ENCODE data around the gene ZNF667.

Gene ZNF667

DNA sequence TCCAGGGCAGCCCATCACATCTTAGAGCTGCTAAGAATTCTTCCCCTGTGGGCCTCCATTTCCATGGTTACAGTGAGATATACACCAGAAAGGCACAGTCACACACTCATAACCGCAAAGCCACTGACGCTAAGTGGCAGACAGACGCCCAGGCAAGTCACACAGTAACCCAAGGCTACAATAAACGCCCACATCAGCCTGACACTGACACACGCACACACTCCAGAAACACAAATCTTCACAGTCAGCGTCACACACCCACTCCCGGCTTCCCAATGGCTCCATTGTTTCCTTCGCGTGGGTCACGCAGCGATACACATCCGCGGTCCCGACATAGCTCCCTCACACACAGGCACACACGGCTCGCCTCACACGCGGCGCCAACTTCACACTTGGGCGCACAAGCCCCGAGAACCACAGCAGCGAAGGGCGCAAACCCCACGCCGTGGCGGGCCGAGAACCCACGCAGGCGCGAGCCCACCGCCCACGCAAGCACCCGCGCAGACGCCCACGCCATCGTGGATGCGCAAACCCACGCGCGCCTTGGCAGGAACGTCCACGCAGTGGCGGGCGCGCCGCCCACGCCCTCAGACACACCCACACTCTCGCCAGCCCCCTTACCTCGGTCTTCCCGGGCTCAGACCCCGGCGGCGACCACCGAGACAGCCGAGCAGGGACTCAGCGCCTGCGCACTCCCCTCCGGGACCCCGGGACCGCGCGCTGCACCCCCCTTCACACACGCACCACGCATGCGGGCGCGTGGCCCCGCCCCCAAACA, at the start of gene ZNF667:
TSS of gene ZNF667 (minus strand) at position 695 of the 778 bp plus-strand sequence. CDS start 14,975 bp downstream, outside the sequence.
- Mint-ChIP-seq H3K36me3 (no peaks in the 10 kb centered on the region), H3K9me3 (peaks cover 31% of the 10 kb centered on the region), H3K4me1 (peaks cover 5% of the 10 kb centered on the region), H3K4me3 (peak within 1 kb of the TSS; percentile 52), H3K27ac (no peak within 1 kb of the TSS)
- no peak for DNase-seq (ENCODE audit: low spot score in 2 of 2)
- ATAC-seq, result peak; percentile 32

DNA sequence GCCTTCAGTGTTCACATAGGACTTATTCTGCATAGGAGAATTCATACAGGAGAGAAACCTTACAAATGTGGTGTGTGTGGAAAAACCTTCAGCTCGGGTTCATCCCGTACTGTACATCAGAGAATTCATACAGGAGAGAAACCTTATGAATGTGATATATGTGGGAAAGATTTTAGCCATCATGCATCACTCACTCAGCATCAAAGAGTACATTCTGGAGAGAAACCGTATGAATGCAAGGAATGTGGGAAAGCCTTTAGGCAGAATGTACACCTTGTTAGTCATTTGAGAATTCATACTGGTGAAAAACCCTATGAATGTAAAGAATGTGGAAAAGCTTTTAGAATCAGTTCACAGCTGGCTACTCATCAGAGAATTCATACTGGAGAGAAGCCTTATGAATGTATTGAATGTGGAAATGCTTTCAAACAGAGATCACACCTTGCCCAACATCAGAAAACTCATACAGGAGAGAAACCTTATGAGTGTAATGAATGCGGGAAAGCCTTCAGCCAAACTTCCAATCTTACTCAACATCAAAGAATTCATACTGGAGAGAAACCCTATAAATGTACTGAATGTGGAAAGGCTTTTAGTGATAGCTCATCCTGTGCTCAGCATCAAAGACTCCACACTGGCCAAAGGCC, 48.2 kb upstream of the ZNF667 start:
- ATAC-seq (no peak), DNase-seq (ENCODE audit: low spot score in 2 of 2) (no peak)

DNA sequence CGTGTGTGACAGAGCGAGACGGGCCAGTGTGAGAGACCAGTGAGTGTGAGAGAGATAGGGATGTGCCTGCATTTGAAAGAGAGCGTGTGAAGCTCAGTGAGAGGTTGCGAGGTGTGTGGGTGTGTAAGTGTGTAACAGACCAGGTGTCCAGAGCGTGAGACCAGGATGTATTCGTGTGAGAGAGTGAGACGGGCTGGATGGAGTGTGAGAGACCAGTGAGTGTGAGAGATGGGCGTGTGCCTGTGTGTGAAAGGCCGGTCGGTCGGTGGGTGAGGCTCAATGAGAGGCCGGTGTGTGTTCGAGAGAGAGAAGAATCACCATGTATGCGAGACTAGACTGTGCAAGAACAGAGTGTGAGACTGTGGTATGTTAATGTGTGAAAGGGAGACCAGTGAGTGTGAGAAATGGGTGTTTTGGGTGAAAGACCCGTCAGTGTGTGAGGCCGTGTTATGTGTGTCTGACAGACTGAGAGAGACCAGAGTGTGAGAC, 31.2 kb upstream of the ZNF667 start:
- Mint-ChIP-seq H3K27ac (no peak overlapping the region), H3K36me3 (no peaks in the 10 kb centered on the region), H3K4me1 (no peaks in the 10 kb centered on the region), H3K4me3 (no peak overlapping the region), H3K9me3 (peaks cover 12% of the 10 kb centered on the region)
- ATAC-seq (no peak), DNase-seq (ENCODE audit: low spot score in 2 of 2) (no peak)

More for the DNA sequence above, 48.2 kb upstream of the ZNF667 start:
- H3K4me1 Mint-ChIP-seq, result no peaks in the 10 kb centered on the region
- no peaks in the 10 kb centered on the region for H3K36me3 Mint-ChIP-seq
- no peak overlapping the region for H3K4me3 Mint-ChIP-seq
- no peak overlapping the region for H3K27ac Mint-ChIP-seq
- peaks cover 42% of the 10 kb centered on the region for H3K9me3 Mint-ChIP-seq

DNA sequence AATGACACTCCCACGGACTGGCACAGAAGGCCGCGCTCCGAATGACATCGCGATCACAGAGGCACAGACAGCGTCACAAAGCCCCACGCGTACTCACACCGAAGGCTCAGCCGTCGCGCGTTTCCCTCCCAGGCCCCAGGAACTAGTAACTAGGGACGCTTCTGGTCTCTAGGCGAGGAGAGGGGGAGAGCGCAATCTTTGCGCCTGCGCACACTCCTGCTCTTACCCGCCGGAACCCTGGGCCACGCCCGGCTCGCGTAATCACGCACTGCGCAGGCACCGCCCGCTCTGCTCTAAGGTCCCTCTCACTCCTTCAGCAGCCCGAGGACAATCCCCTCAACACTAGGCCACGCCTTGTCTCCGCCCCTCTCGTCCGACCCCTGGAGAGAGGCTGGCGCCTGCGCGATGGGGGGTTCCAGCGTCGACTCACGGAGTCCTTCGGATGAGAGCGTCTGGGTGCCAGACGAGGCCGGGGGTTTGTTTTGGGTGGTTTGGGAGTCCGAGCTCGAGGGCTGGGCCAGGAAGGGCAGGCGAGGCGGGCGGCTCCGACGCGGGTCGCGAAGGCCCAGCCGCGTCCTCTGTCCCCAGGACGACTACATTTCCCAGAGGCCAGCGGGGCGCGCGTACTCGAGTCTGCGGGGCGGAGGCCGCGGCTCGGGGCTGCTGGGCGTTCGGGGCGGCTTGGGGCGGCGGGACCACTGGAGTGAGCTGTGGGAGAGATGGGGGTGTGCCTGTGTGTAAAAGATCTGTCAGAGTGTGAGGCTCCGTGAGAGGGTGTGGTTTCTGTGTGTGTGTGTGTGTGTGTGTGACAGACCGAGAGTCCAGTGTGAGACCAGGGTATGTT, 30.5 kb upstream of the ZNF667 start, which contains the start of gene ZNF471:
TSS of gene ZNF471 (plus strand) at position 410 of the 844 bp plus-strand sequence. CDS start 3,717 bp downstream, outside the sequence.
- Mint-ChIP-seq H3K36me3 (no peaks in the 10 kb centered on the region), H3K9me3 (peaks cover 8% of the 10 kb centered on the region), H3K4me1 (no peaks in the 10 kb centered on the region), H3K4me3 (no peak within 1 kb of the TSS), H3K27ac (no peak within 1 kb of the TSS)
- peak; percentile 92 for ATAC-seq
- DNase-seq (ENCODE audit: low spot score in 2 of 2), result peak; percentile 3 to 48

DNA sequence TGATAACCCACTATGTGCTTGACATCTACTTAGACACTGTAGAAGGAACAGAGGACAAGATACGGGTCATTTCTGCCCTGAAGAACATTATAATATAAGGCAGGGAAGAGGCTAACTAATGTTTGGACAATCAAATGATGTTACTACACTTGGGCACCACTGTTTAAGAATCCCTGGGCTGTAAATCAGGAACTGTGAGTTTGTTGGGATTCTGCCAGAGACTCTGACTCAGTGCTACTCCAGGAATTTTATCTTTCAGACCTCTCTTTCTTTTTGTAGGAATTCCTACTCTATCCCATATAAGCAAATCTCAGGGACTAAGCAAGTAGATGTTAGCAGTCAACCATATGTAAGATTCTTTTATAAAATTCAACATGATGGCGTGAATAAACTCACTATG, 27.4 kb upstream of the ZNF667 start:
- no peaks in the 10 kb centered on the region for H3K36me3 Mint-ChIP-seq
- DNase-seq (ENCODE audit: low spot score in 2 of 2) (no peak), ATAC-seq (no peak)
- peaks cover 13% of the 10 kb centered on the region for H3K9me3 Mint-ChIP-seq
- H3K27ac Mint-ChIP-seq, result no peak overlapping the region
- no peak overlapping the region for H3K4me3 Mint-ChIP-seq
- H3K4me1 Mint-ChIP-seq, result no peaks in the 10 kb centered on the region

DNA sequence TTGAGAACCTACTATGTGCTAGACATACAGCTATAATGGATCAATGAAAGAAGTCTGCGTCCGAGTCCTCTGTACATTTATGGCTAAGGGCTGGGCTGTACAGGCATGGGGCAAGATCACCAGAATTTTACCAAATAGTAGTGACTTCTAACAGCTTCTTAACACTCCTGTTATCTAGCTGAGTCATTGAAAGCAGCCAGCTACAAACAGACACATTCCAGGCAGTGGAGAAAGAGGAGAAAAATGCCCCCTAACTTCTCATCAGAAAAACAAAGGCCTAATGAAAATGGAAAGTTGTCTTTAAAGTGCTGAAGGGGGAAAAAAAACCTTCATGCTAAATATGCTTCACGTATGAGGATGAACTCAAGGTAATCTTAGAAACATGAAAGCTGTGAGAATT, 14.3 kb upstream of the ZNF667 start:
- Mint-ChIP-seq H3K9me3 (peaks cover 24% of the 10 kb centered on the region), H3K4me1 (no peaks in the 10 kb centered on the region), H3K27ac (no peak overlapping the region), H3K4me3 (no peak overlapping the region), H3K36me3 (no peaks in the 10 kb centered on the region)
- ATAC-seq (no peak), DNase-seq (ENCODE audit: low spot score in 2 of 2) (no peak)

DNA sequence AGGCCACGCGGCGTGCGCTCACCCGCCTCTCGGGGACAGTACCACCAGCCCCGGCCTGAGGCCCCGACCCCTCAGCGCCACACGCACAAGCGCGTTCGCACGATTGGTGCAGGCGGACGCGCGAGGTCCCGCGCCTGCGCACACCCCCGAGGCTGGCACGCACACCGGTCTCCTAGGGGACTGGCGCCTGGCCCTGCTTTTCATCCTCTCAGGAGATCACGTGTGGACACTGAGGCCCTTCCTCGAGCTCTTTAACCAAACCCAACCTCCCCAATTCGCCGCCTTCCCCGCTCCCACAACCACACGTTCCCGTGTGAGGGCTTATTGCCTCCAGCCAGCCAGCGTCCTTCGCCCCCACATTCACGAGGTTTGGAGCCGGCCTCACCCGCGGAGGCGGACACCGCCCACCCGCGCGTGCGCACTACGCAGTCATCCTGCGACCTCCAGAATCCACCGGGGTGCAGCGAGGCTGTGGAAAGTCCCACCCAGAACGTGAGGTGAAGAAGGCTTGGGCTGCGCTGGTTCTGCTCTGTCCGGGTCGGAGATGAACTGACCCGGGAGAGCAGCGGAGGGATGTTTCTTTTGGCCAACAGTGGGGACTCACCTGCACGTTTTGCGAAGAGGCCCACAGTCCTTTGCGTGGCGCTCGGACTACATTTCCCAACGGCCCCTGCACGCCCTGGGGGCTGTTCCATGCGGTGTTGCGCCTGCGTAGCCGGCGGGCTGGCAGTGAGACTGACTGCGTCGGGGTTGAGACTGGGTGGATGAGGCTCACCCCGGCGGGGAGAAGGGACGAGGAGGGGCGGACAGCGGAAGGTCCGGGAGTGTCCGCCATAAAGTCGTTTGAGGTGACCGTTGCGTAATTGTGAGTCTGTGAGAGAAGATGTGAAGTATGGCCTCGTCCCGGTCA, 539 bp upstream of the ZNF667 start:
- H3K27ac Mint-ChIP-seq, result no peak overlapping the region
- peaks cover 26% of the 10 kb centered on the region for H3K9me3 Mint-ChIP-seq
- no peaks in the 10 kb centered on the region for H3K36me3 Mint-ChIP-seq
- ATAC-seq, result peak; percentile 63
- H3K4me3 Mint-ChIP-seq, result peak overlapping the region; percentile 52
- no peak for DNase-seq (ENCODE audit: low spot score in 2 of 2)
- peaks cover 5% of the 10 kb centered on the region for H3K4me1 Mint-ChIP-seq

DNA sequence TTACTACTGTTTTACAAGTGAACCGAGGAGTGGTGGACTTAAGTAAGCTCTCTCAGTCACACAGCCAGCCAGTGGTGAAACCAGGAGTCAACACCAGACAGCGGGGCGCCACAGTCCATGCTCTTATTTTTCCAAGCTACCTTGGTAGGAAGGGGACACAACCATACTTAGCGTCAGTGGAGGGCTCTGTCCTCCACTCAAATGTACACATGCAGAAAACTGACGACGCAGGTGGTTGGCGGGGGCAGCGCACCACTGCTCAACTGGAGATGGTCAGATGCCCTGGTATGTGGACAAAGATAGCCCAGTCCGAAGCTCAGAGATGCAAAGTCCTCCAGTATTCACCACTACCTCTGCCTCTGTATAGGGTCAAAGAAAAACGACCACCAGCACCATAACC, 1.1 kb downstream of the ZNF667 start:
- Mint-ChIP-seq H3K27ac (no peak overlapping the region), H3K9me3 (peaks cover 27% of the 10 kb centered on the region), H3K4me1 (peaks cover 5% of the 10 kb centered on the region), H3K4me3 (no peak overlapping the region), H3K36me3 (no peaks in the 10 kb centered on the region)
- no peak for ATAC-seq
- no peak for DNase-seq (ENCODE audit: low spot score in 2 of 2)

DNA sequence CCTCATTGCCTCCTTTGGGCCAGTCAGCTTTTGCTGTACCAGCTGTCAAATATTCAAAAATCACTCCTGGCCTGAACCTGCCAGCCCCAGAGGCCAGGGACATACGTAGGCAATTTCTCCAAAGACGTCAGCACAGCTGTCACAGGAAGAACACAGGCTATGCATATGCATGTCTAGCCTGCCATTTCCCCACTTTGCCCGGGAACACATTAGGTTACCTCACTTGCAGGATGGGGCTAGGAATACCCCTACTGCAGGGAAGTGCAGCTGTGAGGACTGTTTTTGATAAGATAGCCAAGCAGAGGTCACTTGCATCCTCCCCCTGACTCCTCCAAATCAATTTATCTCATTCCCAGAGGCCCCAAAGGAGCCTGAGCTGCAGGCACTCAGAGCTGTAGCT, 2.8 kb downstream of the ZNF667 start:
- DNase-seq (ENCODE audit: low spot score in 2 of 2) (no peak), ATAC-seq (no peak)
- peaks cover 5% of the 10 kb centered on the region for H3K4me1 Mint-ChIP-seq
- no peak overlapping the region for H3K27ac Mint-ChIP-seq
- H3K36me3 Mint-ChIP-seq, result no peaks in the 10 kb centered on the region
- H3K4me3 Mint-ChIP-seq, result no peak overlapping the region
- peaks cover 25% of the 10 kb centered on the region for H3K9me3 Mint-ChIP-seq

DNA sequence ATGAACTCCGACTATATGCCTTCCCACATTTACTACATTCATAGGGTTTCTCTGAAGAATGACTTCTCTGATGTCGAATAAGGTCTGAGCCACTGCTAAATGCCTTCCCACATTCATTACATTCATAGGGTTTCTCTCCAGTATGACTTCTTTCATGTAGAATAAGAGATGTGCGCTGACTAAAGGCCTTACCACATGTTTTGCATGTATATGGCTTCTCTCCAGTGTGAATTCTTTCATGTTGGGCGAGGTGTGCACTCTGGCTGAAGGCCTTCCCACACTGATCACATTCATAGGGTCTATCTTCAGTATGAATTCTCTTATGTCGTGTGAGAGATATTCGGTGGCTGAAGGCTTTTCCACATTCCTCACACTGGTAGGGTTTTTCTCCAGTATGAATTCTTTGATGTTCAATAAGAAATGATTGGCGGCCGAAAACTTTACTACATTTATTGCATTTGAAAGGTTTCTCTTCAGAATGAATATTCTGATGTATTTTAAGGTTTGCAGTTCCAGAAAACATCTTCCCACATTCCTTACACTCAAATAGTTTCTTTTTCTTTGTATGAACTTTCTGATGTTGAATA, 35.8 kb downstream of the ZNF667 start:
- H3K36me3 Mint-ChIP-seq, result no peaks in the 10 kb centered on the region
- H3K4me3 Mint-ChIP-seq, result no peak overlapping the region
- H3K4me1 Mint-ChIP-seq, result no peaks in the 10 kb centered on the region
- H3K9me3 Mint-ChIP-seq, result peaks cover 48% of the 10 kb centered on the region
- DNase-seq (ENCODE audit: low spot score in 2 of 2), result no peak
- no peak overlapping the region for H3K27ac Mint-ChIP-seq
- ATAC-seq, result no peak

DNA sequence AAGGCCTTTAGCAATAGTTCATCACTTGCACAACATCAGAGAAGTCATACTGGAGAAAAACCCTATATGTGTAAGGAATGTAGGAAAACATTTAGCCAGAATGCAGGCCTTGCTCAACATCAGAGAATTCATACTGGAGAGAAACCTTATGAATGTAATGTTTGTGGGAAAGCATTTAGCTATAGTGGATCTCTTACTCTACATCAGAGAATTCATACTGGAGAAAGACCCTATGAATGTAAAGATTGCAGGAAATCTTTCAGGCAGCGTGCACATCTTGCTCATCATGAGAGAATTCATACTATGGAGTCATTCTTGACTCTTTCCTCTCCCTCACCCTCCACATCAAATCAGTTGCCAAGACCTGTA, 53.2 kb downstream of the ZNF667 start:
- no peak for ATAC-seq
- Mint-ChIP-seq H3K4me3 (no peak overlapping the region), H3K9me3 (peaks cover 49% of the 10 kb centered on the region), H3K27ac (no peak overlapping the region), H3K36me3 (peaks cover 37% of the 10 kb centered on the region), H3K4me1 (no peaks in the 10 kb centered on the region)
- DNase-seq (ENCODE audit: low spot score in 2 of 2), result no peak

DNA sequence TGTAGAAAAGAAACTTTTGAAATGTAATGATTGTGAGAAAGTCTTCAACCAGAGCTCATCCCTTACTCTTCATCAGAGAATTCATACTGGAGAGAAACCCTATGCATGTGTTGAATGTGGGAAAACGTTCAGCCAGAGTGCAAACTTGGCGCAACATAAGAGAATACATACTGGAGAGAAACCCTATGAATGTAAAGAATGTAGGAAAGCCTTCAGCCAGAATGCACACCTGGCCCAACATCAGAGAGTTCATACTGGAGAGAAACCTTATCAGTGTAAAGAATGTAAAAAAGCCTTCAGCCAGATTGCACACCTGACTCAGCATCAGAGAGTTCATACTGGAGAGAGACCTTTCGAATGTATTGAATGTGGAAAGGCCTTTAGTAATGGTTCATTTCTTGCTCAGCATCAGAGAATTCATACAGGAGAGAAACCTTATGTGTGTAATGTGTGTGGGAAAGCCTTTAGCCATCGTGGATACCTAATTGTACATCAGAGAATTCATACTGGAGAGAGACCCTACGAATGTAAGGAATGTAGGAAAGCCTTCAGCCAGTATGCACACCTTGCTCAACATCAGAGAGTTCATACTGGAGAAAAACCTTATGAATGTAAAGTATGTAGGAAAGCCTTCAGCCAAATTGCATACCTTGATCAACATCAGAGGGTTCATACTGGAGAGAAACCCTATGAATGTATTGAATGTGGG, 53.7 kb downstream of the ZNF667 start:
- DNase-seq (ENCODE audit: low spot score in 2 of 2) (no peak), ATAC-seq (no peak)
- Mint-ChIP-seq H3K9me3 (peaks cover 49% of the 10 kb centered on the region), H3K4me3 (no peak overlapping the region), H3K4me1 (no peaks in the 10 kb centered on the region), H3K27ac (no peak overlapping the region), H3K36me3 (peaks cover 42% of the 10 kb centered on the region)

DNA sequence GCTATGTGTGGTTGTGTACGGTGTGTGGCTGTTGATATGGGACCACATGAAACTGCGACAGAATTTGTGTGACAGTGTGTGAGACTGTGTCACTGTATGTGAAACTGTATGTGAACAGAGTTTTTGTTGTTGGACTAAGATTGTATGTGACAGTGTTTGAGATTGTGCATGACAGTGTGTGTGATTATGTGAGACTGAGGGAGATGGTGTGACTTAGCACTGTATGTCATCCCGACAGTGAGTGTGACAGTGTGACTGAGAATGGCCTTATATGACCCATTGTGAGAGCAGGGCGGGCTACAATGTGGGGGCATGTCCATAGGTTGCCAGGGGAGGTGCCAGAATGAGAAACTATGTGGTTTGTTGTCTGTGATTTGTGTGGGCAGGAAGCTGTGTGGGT, 72.1 kb downstream of the ZNF667 start:
- Mint-ChIP-seq H3K36me3 (peaks cover 50% of the 10 kb centered on the region), H3K4me3 (peak overlapping the region; percentile 72), H3K9me3 (peaks cover 48% of the 10 kb centered on the region), H3K4me1 (peaks cover 25% of the 10 kb centered on the region), H3K27ac (peak overlapping the region; percentile 98)
- ATAC-seq (no peak), DNase-seq (ENCODE audit: low spot score in 2 of 2) (no peak)

DNA sequence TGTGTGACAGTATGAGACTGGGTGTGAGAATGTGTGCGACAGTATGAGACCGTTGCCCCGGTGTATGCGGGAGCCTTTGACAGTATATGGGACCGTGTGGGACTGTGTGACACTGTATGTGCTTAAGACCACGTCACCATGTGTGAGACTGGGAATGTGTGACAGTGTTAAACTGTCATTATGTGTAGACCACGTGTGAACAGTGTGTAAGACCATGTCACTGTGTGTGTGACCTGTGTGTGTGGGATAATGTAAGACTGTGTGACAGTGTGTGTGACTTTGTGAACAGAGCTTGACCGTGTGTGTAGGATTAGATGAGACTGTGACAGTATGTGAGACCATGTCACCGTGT, 72.5 kb downstream of the ZNF667 start:
- ATAC-seq (peak; percentile 25), DNase-seq (ENCODE audit: low spot score in 2 of 2) (peak in 1 of 2 donors; percentile 51)
- H3K9me3 Mint-ChIP-seq, result peaks cover 44% of the 10 kb centered on the region
- peak overlapping the region; percentile 72 for H3K4me3 Mint-ChIP-seq
- H3K36me3 Mint-ChIP-seq, result peaks cover 46% of the 10 kb centered on the region
- H3K4me1 Mint-ChIP-seq, result peaks cover 25% of the 10 kb centered on the region
- peak overlapping the region; percentile 98 for H3K27ac Mint-ChIP-seq
